Gastroesophageal sphincter (tissue), 4 donors: ENCODE measurements around the gene CDR2L. TPM values are rescaled to one million over a fixed set of nuclear protein-coding genes. Genes with fewer than 3 reads are reported as not detected.

Experiments used
- ATAC-seq: fragments of 150-250 bp; one replicate; pipeline ENCODE4 v1.9.1; 2016; ENCODE audit warnings: mild to moderate bottlenecking, moderate library complexity
- H3K27ac ChIP-seq, 4 donors: fragments of 200-600 bp; sonication (generic) in 3 of 4; 1 replicate in 3 of 4; 2 replicates in 1 of 4; pipeline ENCODE4 v1.5.1; 2016 to 2019
- H3K27me3 ChIP-seq: fragments of 200-600 bp; sonication (generic); one replicate; pipeline ENCODE4 v1.5.1; 2019
- H3K36me3 ChIP-seq, 2 donors: fragments of 200-600 bp; sonication (generic); one replicate each; pipeline ENCODE4 v1.5.1; 2019; ENCODE audit warnings: control low read depth in 1 of 2
- H3K4me1 ChIP-seq, 3 donors: fragments of 200-600 bp; sonication (generic); 1 replicate in 2 of 3; 2 replicates in 1 of 3; pipeline ENCODE4 v1.5.1; 2016 to 2019; ENCODE audit warnings: control low read depth in 2 of 3
- H3K4me3 ChIP-seq, 2 donors: fragments of 200-600 bp; sonication (generic); one replicate each; pipeline ENCODE4 v1.5.1; 2019; ENCODE audit warnings: mild to moderate bottlenecking in 1 of 2, moderate library complexity in 1 of 2
- H3K9me3 ChIP-seq, 3 donors: fragments of 200-600 bp; sonication (generic); one replicate each; pipeline ENCODE4 v1.5.1; 2017 to 2019; ENCODE audit warnings: control low read depth in 2 of 3
- CTCF ChIP-seq, 4 experiments: fragments of 200-600 bp in 2 of 4; fragments of 450-650 bp in 2 of 4; sonication (generic) in 1 of 4; IDR thresholded peaks; one replicate each; pipeline ENCODE4 v1.5.1; 2017 to 2019; ENCODE audit warnings: antibody characterized with exemption in 4 of 4, mild to moderate bottlenecking in 2 of 4, moderate library complexity in 2 of 4
- EP300 ChIP-seq: sonication (generic); formaldehyde crosslinking; IDR thresholded peaks from one replicate; pipeline ENCODE4 v1.6.1; 2017; ENCODE audit warnings: antibody characterized with exemption, mild to moderate bottlenecking
- POLR2A ChIP-seq, 2 donors: fragments of 450-650 bp; IDR thresholded peaks; one replicate each; pipeline ENCODE4 v1.6.1; 2017; ENCODE audit warnings: antibody characterized with exemption in 2 of 2, mild to moderate bottlenecking in 2 of 2, moderate library complexity in 1 of 2
- POLR2AphosphoS5 ChIP-seq: sonication (generic); formaldehyde crosslinking; IDR thresholded peaks from one replicate; pipeline ENCODE4 v1.6.1; 2017; ENCODE audit warnings: antibody characterized with exemption
- WGBS, 2 donors: methylation state at CpG; one replicate each; pipeline ENCODE4 v1.1.5; 2018; ENCODE audit warnings: low coverage in 1 of 2; 5-methylcytosine and 5-hydroxymethylcytosine counted together
- total RNA-seq, 4 donors: library from RNA; depleted of rRNA; stranded (reverse); fragments of >200 nt; gene quantifications; one replicate each; pipeline ENCODE4 v1.1.0, GENCODE V29; 2016

The CDR2L gene
- total RNA-seq, 4 donors from 2014 or later, result 11.8 to 35.3 (median 18.1) TPM

GRCh38 chr17:74986206-74986576, 1.2 kb upstream of the CDR2L start:
- no peak for ATAC-seq
- Histone ChIP-seq H3K4me1 (peaks cover 0 to 51% (median 16%) of the 10 kb centered on the region in 3 donors), H3K36me3 (no peaks in the 10 kb centered on the region), H3K9me3 (no peaks in the 10 kb centered on the region), H3K4me3 (no peak overlapping the region), H3K27me3 (no peaks in the 10 kb centered on the region), H3K27ac (no peak overlapping the region)
- 89% methylated on average over 2 of the region's 3 CpGs; no CpG with 5 or more reads in 1 of the 2 donors for WGBS, 2 donors
- TF ChIP-seq CTCF (IDR thresholded peaks at IDR 0.05) (no peak), POLR2AphosphoS5 (no peak), EP300 (no peak), POLR2A (IDR thresholded peaks at IDR 0.05) (no peak)

GRCh38 chr17:74987909-74988711, 678 bp downstream of the CDR2L start:
- H3K36me3 ChIP-seq, result no peaks in the 10 kb centered on the region
- 0% methylated on average over 4 to 7 of the region's 76 CpGs for WGBS, 2 donors
- no peaks in the 10 kb centered on the region for H3K27me3 ChIP-seq
- TF ChIP-seq POLR2AphosphoS5, result peak; percentile 69
- peak in 3 of 4 experiments; percentile 32 to 75 (median 59) for TF ChIP-seq CTCF (IDR thresholded peaks at IDR 0.05)
- TF ChIP-seq POLR2A (IDR thresholded peaks at IDR 0.05), result peak; percentile 52 to 54
- no peak for TF ChIP-seq EP300
- peak overlapping the region; percentile 45 to 97 for H3K4me3 ChIP-seq
- H3K9me3 ChIP-seq, result no peaks in the 10 kb centered on the region
- H3K4me1 ChIP-seq, result peaks cover 0 to 44% (median 10%) of the 10 kb centered on the region in 3 donors
- ATAC-seq, result peak; percentile 90
- H3K27ac ChIP-seq, result peak overlapping the region; percentile 83 to 97 (median 96)

- WGBS, 2 donors, result 80 to 92% methylated on average over 1 to 5 of the region's 10 CpGs
- H3K9me3 ChIP-seq, result no peaks in the 10 kb centered on the region
- H3K36me3 ChIP-seq, result no peaks in the 10 kb centered on the region
- peaks cover 0 to 52% (median 10%) of the 10 kb centered on the region in 3 donors for H3K4me1 ChIP-seq
- TF ChIP-seq POLR2A (IDR thresholded peaks at IDR 0.05) (no peak), EP300 (no peak)
- H3K4me3 ChIP-seq, result no peak overlapping the region
- no peaks in the 10 kb centered on the region for H3K27me3 ChIP-seq
- no peak for ATAC-seq
- H3K27ac ChIP-seq, result peak overlapping the region in 1 of 4 donors; percentile 97
These were observed 3.2 kb downstream of the CDR2L start for GRCh38 chr17:74990581-74991105.

- no peak for ATAC-seq
- H3K9me3 ChIP-seq, result no peaks in the 10 kb centered on the region
- no peaks in the 10 kb centered on the region for H3K36me3 ChIP-seq
- no peaks in the 10 kb centered on the region for H3K27me3 ChIP-seq
- peak overlapping the region in 1 of 4 donors; percentile 37 for H3K27ac ChIP-seq
- TF ChIP-seq CTCF (IDR thresholded peaks at IDR 0.05) (no peak), EP300 (no peak), POLR2A (IDR thresholded peaks at IDR 0.05) (no peak)
- H3K4me3 ChIP-seq, result no peak overlapping the region
- 58% methylated on average over 2 of the region's 2 CpGs for WGBS, 2 donors
- peaks cover 0 to 45% (median 8%) of the 10 kb centered on the region in 3 donors for H3K4me1 ChIP-seq
These were observed 4.8 kb downstream of the CDR2L start for GRCh38 chr17:74992223-74992622.

GRCh38 chr17:74994440-74994839, 7.0 kb downstream of the CDR2L start:
- peaks cover 0 to 33% (median 0%) of the 10 kb centered on the region in 3 donors for H3K4me1 ChIP-seq
- no peak for ATAC-seq
- H3K9me3 ChIP-seq, result no peaks in the 10 kb centered on the region
- H3K27ac ChIP-seq, result no peak overlapping the region
- H3K4me3 ChIP-seq, result no peak overlapping the region
- H3K36me3 ChIP-seq, result peaks cover 0 to 5% of the 10 kb centered on the region in 2 donors
- no peaks in the 10 kb centered on the region for H3K27me3 ChIP-seq
- 72 to 85% methylated on average over 2 of the region's 7 CpGs for WGBS, 2 donors
- TF ChIP-seq EP300, result no peak

- Histone ChIP-seq H3K4me3 (no peak overlapping the region), H3K4me1 (peaks cover 0 to 19% (median 0%) of the 10 kb centered on the region in 3 donors), H3K36me3 (peaks cover 0 to 19% of the 10 kb centered on the region in 2 donors), H3K27ac (no peak overlapping the region), H3K27me3 (no peaks in the 10 kb centered on the region), H3K9me3 (no peaks in the 10 kb centered on the region)
- 78 to 95% methylated on average over 4 to 5 of the region's 5 CpGs for WGBS, 2 donors
- TF ChIP-seq CTCF (IDR thresholded peaks at IDR 0.05) (no peak), POLR2AphosphoS5 (no peak), POLR2A (IDR thresholded peaks at IDR 0.05) (no peak), EP300 (no peak)
- no peak for ATAC-seq
These were observed 8.4 kb downstream of the CDR2L start for GRCh38 chr17:74995847-74996246.
